ENCODE measurements around the gene UBL7. TPM values are rescaled to one million over a fixed set of nuclear protein-coding genes. Genes with fewer than 3 reads are reported as not detected.

Gene UBL7
- total and polyA plus RNA-seq, 2 of the 8 experiments (the other 6 are each of a cell fraction or from before 2014, with no cell fraction given): 71.5 to 183 TPM

DNA sequence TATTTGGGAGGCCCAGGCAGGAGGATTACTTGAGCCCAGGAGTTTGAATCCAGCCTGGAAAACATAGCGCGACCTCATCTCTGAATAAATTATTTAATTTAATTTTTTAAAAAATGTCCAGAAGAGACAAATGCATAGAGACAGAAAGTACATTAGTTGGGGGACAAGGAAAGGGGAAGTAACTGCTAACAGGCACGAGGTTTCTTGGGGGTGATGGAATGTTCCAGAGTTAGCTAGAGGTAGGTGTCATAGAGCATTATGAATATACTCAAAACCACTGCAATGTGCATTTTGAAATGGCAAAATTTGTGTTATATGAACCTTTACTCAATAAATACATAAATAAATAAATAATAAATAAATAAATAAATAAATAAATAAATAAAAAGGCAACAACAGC, 61.9 kb downstream of the UBL7 start:
- no peaks in the 10 kb centered on the region for H3K79me2 ChIP-seq (ENCODE audit: control insufficient read depth in 1 of 2, insufficient read depth in 2 of 2, low read length in 2 of 2)
- no peaks in the 10 kb centered on the region for H3K9me3 ChIP-seq (ENCODE audit: insufficient read depth in 2 of 2, low read depth in 1 of 2, low read length in 1 of 2)
- H3K36me3 ChIP-seq (ENCODE audit: control insufficient read depth in 2 of 4, insufficient read depth in 4 of 4, low read length in 3 of 4): no peaks in the 10 kb centered on the region
- peaks cover 0 to 10% (median 7%) of the 10 kb centered on the region in 4 experiments; a peak in 4 of 7 replicates for H3K4me1 ChIP-seq (replicated peaks in 1 of 4; ENCODE audit: control insufficient read depth in 3 of 4, insufficient read depth in 4 of 4, low read length in 3 of 4)
- H3K9ac ChIP-seq (replicated peaks in 1 of 4; ENCODE audit: extremely low read depth in 1 of 4, low read depth in 3 of 4, low read length in 3 of 4): no peak overlapping the region
- H2BK120ac ChIP-seq (replicated peaks; ENCODE audit: low read depth, low read length): no peak overlapping the region
- H4K20me1 ChIP-seq (replicated peaks in 1 of 2; ENCODE audit: control insufficient read depth in 1 of 2, insufficient read depth in 2 of 2, low read length in 2 of 2): no peaks in the 10 kb centered on the region
- no peak overlapping the region for H2AFZ ChIP-seq (ENCODE audit: low read length)
- H3K14ac ChIP-seq (ENCODE audit: insufficient read length): no peak overlapping the region
- no peak overlapping the region for H3K4me3 ChIP-seq (ENCODE audit: extremely low read depth in 1 of 4, insufficient read depth in 2 of 4, low read depth in 3 of 4, low read length in 4 of 4)
- no peak overlapping the region for H4K8ac ChIP-seq (ENCODE audit: extremely low read depth, insufficient read depth, low read length)
- H2BK20ac ChIP-seq (ENCODE audit: low read length): no peak overlapping the region
- no peaks in the 10 kb centered on the region for H3K79me1 ChIP-seq (ENCODE audit: low read depth, low read length)
- no peak overlapping the region for H2BK5ac ChIP-seq (ENCODE audit: low read depth, low read length)
- no peak overlapping the region for H2BK15ac ChIP-seq (ENCODE audit: low read length)
- H3K27me3 ChIP-seq (replicated peaks in 1 of 4; ENCODE audit: control insufficient read depth in 3 of 4, extremely low read depth in 1 of 4, insufficient read depth in 3 of 4, low read length in 3 of 4): no peaks in the 10 kb centered on the region; a peak in 1 of 7 replicates
- H4K91ac ChIP-seq (replicated peaks; ENCODE audit: insufficient read length, low read length): no peak overlapping the region
- no peak overlapping the region for H3K56ac ChIP-seq (replicated peaks; ENCODE audit: insufficient read length, low read depth, low read length)
- H3K18ac ChIP-seq (ENCODE audit: extremely low read depth, low read length): no peak overlapping the region
- WGBS, 2 experiments (ENCODE audit: extremely low coverage in 1 of 2, insufficient coverage in 1 of 2, insufficient read length in 1 of 2, insufficient replicate concordance in 2 of 2, low coverage in 1 of 2, low lambda C conversion rate in 2 of 2, missing lambda C conversion rate in 1 of 2): 81% methylated on average over 3 of the region's 3 CpGs; no CpG with 5 or more reads in 1 of the 2 experiments
- H3K4ac ChIP-seq (replicated peaks; ENCODE audit: insufficient read length, low read depth, low read length): no peak overlapping the region
- H3K23me2 ChIP-seq (ENCODE audit: low read depth, low read length): no peaks in the 10 kb centered on the region; the same call in 1 of the 2 replicates
- TF ChIP-seq BACH1 (IDR thresholded peaks at IDR 0.05; ENCODE audit: low read length) (no peak), EP300 (IDR thresholded peaks at IDR 0.05; ENCODE audit: borderline replicate concordance in 1 of 2, low read depth in 2 of 2, low read length in 2 of 2) (no peak), ZNF274 (IDR thresholded peaks at IDR 0.05; ENCODE audit: borderline replicate concordance, extremely low read depth, low read length) (no peak), SIN3A (conservative IDR thresholded peaks at IDR 0.05 in 1 of 2, IDR thresholded peaks at IDR 0.05 in 1 of 2; ENCODE audit: low read depth in 1 of 2, low read length in 2 of 2) (no peak), USF2 (IDR thresholded peaks at IDR 0.05; ENCODE audit: low read length) (no peak), CTBP2 (IDR thresholded peaks at IDR 0.05; ENCODE audit: borderline replicate concordance, insufficient read depth, insufficient read length, low read length) (no peak), JUND (IDR thresholded peaks at IDR 0.05; ENCODE audit: low read length) (no peak)
- no peak overlapping the region for H2BK12ac ChIP-seq (ENCODE audit: low read depth, low read length)
- no peak overlapping the region for H2AK5ac ChIP-seq (ENCODE audit: low read depth, low read length)
- FAIRE-seq: no peak
- no peak overlapping the region for H4K5ac ChIP-seq (ENCODE audit: insufficient read length, low read depth, low read length)
- no peak for DNase-seq (ENCODE audit: low read depth in 1 of 2, low spot score in 2 of 2)
- no peak overlapping the region for H3K27ac ChIP-seq (ENCODE audit: low read depth, low read length)
- POLR2A ChIA-PET (ENCODE audit: partially characterized antibody): no interaction called here
- H3K4me2 ChIP-seq (ENCODE audit: insufficient read depth in 1 of 2, low read depth in 2 of 2, low read length in 2 of 2): no peak overlapping the region
- CTCF ChIA-PET (ENCODE audit: partially characterized antibody): interaction anchor here (1.1 kb wide), 1 partner anchor 10 kb away, joined by 3 read pairs; no protein-coding TSS in a partner anchor
- no peak overlapping the region for H3K23ac ChIP-seq (ENCODE audit: insufficient read length)

All from H1 (cell line).